HG03196 (cell line): ENCODE data around the gene NEDD4.
"Not testable (repeated sequence)": the region's sequence is repeated elsewhere in the genome, so short reads cannot be mapped to it uniquely, and the experiment has no call there.

Experiments used
- ATAC-seq: cut with Tn5 transposase; IDR thresholded peaks from one replicate; pipeline ENCODE4 v1.9.1; 2021; ENCODE audit not compliant: unreplicated experiment

The NEDD4 gene

GRCh38 chr15:55834331-55834730, 159.1 kb downstream of the NEDD4 start:
- no peak for ATAC-seq

- ATAC-seq: no peak
These were observed 163.6 kb downstream of the NEDD4 start for GRCh38 chr15:55829826-55830225.

GRCh38 chr15:55827955-55828354, 165.5 kb downstream of the NEDD4 start:
- ATAC-seq: no peak

- ATAC-seq: no peak
These were observed 166.2 kb downstream of the NEDD4 start for GRCh38 chr15:55827204-55827603.

- no peak for ATAC-seq
These were observed 168.4 kb downstream of the NEDD4 start for GRCh38 chr15:55824857-55825613.

- no peak for ATAC-seq
These were observed 169.6 kb downstream of the NEDD4 start for GRCh38 chr15:55823699-55824340.

GRCh38 chr15:55823191-55823670, 170.2 kb downstream of the NEDD4 start:
- ATAC-seq: no peak

GRCh38 chr15:55821740-55822139, 171.7 kb downstream of the NEDD4 start:
- not testable (repeated sequence) for ATAC-seq

- no peak for ATAC-seq
These were observed 173.4 kb downstream of the NEDD4 start for GRCh38 chr15:55820043-55820442.

GRCh38 chr15:55819397-55820034, 173.9 kb downstream of the NEDD4 start:
- no peak for ATAC-seq

GRCh38 chr15:55816017-55816416, 177.4 kb downstream of the NEDD4 start:
- no peak for ATAC-seq

- ATAC-seq: no peak
These were observed 190.6 kb downstream of the NEDD4 start for GRCh38 chr15:55802600-55803376.

- ATAC-seq: no peak
These were observed 193.2 kb downstream of the NEDD4 start for GRCh38 chr15:55800216-55800615.

GRCh38 chr15:55799291-55800212, 193.9 kb downstream of the NEDD4 start:
- no peak for ATAC-seq

- ATAC-seq: no peak
These were observed 197.0 kb downstream of the NEDD4 start for GRCh38 chr15:55796321-55796965.

GRCh38 chr15:55795031-55795430, 198.4 kb downstream of the NEDD4 start:
- no peak for ATAC-seq

GRCh38 chr15:55791551-55792400, 201.6 kb downstream of the NEDD4 start:
- no peak for ATAC-seq

GRCh38 chr15:55789066-55789660, 204.2 kb downstream of the NEDD4 start:
- ATAC-seq: no peak
